Panc1 (cell line): ENCODE results near the gene PPEF1. TPM values are rescaled to one million over a fixed set of nuclear protein-coding genes. Genes with fewer than 3 reads are reported as not detected.

ENCODE experiments used
- ATAC-seq: fragments of 200-7000 bp; cut with Tn5 transposase; 2 replicates; pipeline ENCODE4 v1.9.1; 2020; ENCODE audit warnings: mild to moderate bottlenecking, moderate library complexity
- BruUV-seq: library from RNA; stranded (reverse); fragments of 400-500 nt; replicated peaks from 2 replicates; lab custom pipeline; 2021; lab: Mats Ljungman, UMichigan
- CTCF ChIA-PET: fragments of 300-600 bp; sonication (Branson Sonifier 250); formaldehyde crosslinking; loops from one replicate; lab custom pipeline; 2022; ENCODE audit warnings: antibody characterized with exemption; lab: Charles Lee
- POLR2A ChIA-PET: fragments of 300-600 bp; sonication (Branson Sonifier 250); formaldehyde crosslinking; loops from one replicate; lab custom pipeline; 2022; ENCODE audit warnings: antibody characterized with exemption; lab: Charles Lee
- DNase-seq: peaks from one replicate; pipeline ENCODE4 v3.0.0-alpha.2; 2010; ENCODE audit warnings: low read depth, low spot score
- H3K27ac ChIP-seq: 2 replicates; pipeline ENCODE4 v1.5.1; 2011; ENCODE audit warnings: mild to moderate bottlenecking, low read length, inconsistent platforms
- H3K27me3 ChIP-seq: fragments of 200-500 bp; sonication (Bioruptor generic); 2 replicates; pipeline ENCODE4 v1.6.0; 2014; ENCODE audit warnings: low read length, inconsistent platforms; ENCODE audit not compliant: control insufficient read depth, insufficient read depth
- H3K36me3 ChIP-seq: fragments of 200-500 bp; sonication (Bioruptor generic); 2 replicates; pipeline ENCODE4 v1.5.1; 2014; ENCODE audit warnings: inconsistent platforms, mild to moderate bottlenecking, low read length, moderate library complexity; ENCODE audit not compliant: control insufficient read depth, insufficient read depth
- H3K4me1 ChIP-seq: 2 replicates; pipeline ENCODE4 v1.5.1; 2011; ENCODE audit warnings: inconsistent platforms, mild to moderate bottlenecking, low read length, moderate library complexity; ENCODE audit not compliant: control insufficient read depth, insufficient read depth
- H3K4me3 ChIP-seq, 2 experiments: 2 replicates each; pipeline ENCODE4 v1.5.1; 2011 to 2012; ENCODE audit warnings: low read depth in 2 of 2, low read length in 2 of 2, mild to moderate bottlenecking in 2 of 2, inconsistent platforms in 1 of 2, moderate library complexity in 1 of 2
- H3K9me3 ChIP-seq: fragments of 200-500 bp; sonication (Bioruptor generic); 2 replicates; pipeline ENCODE4 v1.5.1; 2014; ENCODE audit warnings: low read depth, mild to moderate bottlenecking, inconsistent platforms, low read length, moderate library complexity; ENCODE audit not compliant: control insufficient read depth, insufficient read depth
- CTCF ChIP-seq: fragments of 450-650 bp; IDR thresholded peaks from 2 replicates; pipeline ENCODE4 v1.5.1; 2017; ENCODE audit warnings: mild to moderate bottlenecking
- POLR2AphosphoS5 ChIP-seq: IDR thresholded peaks from 2 replicates; pipeline ENCODE4 v1.6.1; 2012; ENCODE audit warnings: mild to moderate bottlenecking, low read depth, low read length, moderate library complexity
- REST ChIP-seq, 2 experiments: IDR thresholded peaks; 2 replicates each; pipeline ENCODE4 v1.6.1; 2011 to 2012; ENCODE audit warnings: low read depth in 2 of 2, control low read depth in 1 of 2, low read length in 1 of 2, mild to moderate bottlenecking in 1 of 2, moderate library complexity in 1 of 2; ENCODE audit not compliant: insufficient read depth in 1 of 2
- SIN3A ChIP-seq: IDR thresholded peaks from 2 replicates; pipeline ENCODE4 v1.6.1; 2012; ENCODE audit warnings: low read depth, mild to moderate bottlenecking, low read length, moderate library complexity, borderline replicate concordance; ENCODE audit not compliant: insufficient read depth
- TCF7L2 ChIP-seq: IDR thresholded peaks from 2 replicates; pipeline ENCODE4 v1.6.1; 2011; ENCODE audit warnings: mild to moderate bottlenecking, low read depth, low read length, inconsistent platforms
- in situ Hi-C: cut with HindIII; loops from 2 replicates; pipeline ENCODE4 v1.10.0; 2016; ENCODE audit warnings: low sequenced_read_pairs, low pct_unique_long_range_greater_than_20kb
- intact Hi-C: fragments of 100-400 bp; cut with micrococcal nuclease; formaldehyde crosslinking; loops from one replicate; pipeline ENCODE4 v1.10.0; 2022; ENCODE audit not compliant: unreplicated experiment
- total RNA-seq: library from RNA; stranded (reverse); gene quantifications from one replicate; pipeline ENCODE4 v1.2.1, GENCODE V29; 2021; ENCODE audit not compliant: unreplicated experiment

The PPEF1 gene
- total RNA-seq, 1 experiment from 2014 or later = not detected

- Histone ChIP-seq H3K36me3 (no peaks in the 10 kb centered on the region), H3K27ac (no peak overlapping the region), H3K4me3 (no peak overlapping the region), H3K27me3 (no peaks in the 10 kb centered on the region), H3K9me3 (no peaks in the 10 kb centered on the region), H3K4me1 (no peaks in the 10 kb centered on the region)
- POLR2A ChIA-PET = no interaction called here
- ATAC-seq = no peak
- DNase-seq = no peak
- intact Hi-C loops (no loop called here), in situ Hi-C loops (no loop called here)
- CTCF ChIA-PET = no interaction called here
- no TSS peak for BruUV-seq
- TF ChIP-seq SIN3A (no peak), POLR2AphosphoS5 (no peak), REST (IDR thresholded peaks at IDR 0.05; ENCODE audit: insufficient read depth in 1 of 2, low read depth in 2 of 2, low read length in 1 of 2) (no peak), CTCF (no peak), TCF7L2 (no peak)
These were observed 154.1 kb downstream of the PPEF1 start for GRCh38 chrX:18861511-18861910.

GRCh38 chrX:18864390-18864920 is 157.0 kb downstream of the PPEF1 start:
- ATAC-seq (no peak), DNase-seq (no peak)
- ChIA-PET POLR2A (no interaction called here), CTCF (no interaction called here)
- Histone ChIP-seq H3K36me3 (no peaks in the 10 kb centered on the region), H3K9me3 (no peaks in the 10 kb centered on the region), H3K4me1 (no peaks in the 10 kb centered on the region), H3K27me3 (no peaks in the 10 kb centered on the region), H3K4me3 (no peak overlapping the region), H3K27ac (no peak overlapping the region)
- TF ChIP-seq SIN3A (no peak), CTCF (no peak), REST (IDR thresholded peaks at IDR 0.05; ENCODE audit: insufficient read depth in 1 of 2, low read depth in 2 of 2, low read length in 1 of 2) (no peak), TCF7L2 (no peak), POLR2AphosphoS5 (no peak)
- in situ Hi-C loops = no loop called here
- intact Hi-C loops = no loop called here
- BruUV-seq = no TSS peak
